HG03103 (cell line): ENCODE results near the gene CCDC106.

Experiments used
- ATAC-seq: cut with Tn5 transposase; IDR thresholded peaks from one replicate; pipeline ENCODE4 v1.9.1; 2021; ENCODE audit warnings: low read depth; ENCODE audit not compliant: unreplicated experiment

CCDC106 gene

DNA sequence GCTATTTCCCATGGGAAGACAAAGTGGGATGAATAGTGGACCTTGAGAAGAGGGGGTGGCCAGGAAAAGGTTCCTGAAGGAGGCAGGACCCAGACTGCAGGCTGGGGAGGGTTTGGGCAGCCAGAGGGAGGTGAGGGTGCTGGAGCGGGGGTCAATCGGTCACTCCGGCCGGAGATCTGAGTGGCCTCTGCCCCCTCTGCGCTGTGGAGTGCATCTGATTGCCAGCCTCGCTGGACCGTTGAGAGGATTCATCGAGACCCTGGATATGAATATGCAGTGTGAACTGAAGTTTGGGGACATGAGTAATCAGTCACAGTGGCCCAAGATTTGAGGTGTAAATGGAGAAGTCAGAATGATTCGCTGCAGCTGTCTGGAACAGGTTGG is 12.7 kb upstream of the CCDC106 start:
- no peak for ATAC-seq

DNA sequence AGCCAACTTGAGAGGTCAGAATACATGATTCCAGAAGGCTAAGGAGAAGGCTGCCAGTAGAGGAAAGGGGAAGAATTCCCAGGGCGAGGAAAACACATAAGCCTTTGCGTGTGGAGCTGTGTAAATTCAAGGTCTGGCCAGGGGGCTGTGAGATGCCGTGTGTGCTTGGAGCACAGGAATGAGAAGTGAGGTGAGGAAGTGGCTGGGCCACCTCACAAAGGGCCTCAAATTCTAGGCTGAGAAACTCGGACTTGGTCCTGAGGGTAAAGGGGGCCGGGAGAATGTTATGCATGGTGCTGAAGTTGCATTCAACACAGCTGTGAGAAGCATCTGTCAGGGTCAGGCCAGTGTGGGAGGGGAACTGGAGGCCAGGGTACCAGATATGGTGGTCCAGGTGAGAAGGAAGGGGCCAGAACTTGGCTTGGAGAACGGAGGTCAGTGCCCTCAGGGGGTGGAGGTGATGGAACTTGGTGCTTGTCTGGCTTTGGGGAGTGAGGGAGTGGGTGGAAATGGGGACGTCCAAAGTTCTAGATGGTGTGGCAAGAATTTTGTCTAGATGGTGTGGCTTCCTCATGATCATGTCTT is 12.1 kb upstream of the CCDC106 start:
- ATAC-seq, result no peak

DNA sequence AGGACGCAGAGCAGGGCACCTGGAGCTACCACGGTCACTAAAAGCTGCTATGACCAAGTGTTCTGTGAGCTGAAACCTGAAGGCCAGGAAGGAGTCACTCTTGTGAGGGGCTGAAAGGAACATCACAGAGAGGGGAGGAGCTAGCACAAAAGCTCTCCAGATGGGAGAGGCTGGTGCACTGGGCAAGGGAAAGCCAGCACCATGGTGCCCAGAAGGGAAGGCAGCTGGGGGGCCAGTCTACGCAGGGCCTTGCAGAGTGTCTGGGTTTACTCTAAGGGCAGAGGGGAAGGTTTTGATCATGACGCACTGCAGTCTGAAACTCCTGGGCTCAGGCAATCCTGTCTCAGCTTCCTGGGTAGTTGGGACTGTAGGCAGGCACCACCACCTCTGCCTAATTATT is 11.3 kb upstream of the CCDC106 start:
- ATAC-seq, result no peak

DNA sequence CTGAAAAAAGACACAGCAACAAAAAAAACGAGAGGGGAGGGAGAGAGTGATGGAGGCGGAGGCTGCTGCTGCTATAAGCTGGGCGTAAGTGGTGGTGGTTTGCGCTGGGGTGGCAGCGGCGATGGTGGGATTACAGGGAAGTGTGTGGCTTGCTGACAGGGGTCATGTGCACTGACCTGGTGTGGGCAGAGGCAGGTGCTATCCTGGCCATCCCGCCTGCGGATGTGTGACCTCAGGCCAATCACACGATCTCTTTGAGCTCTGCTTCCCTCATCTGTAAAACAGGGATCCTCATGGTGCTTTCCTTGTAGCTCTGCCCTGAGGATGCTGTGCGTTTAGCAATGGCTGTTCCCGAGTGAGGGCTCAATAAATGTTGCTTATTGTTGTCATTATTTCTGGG is 10.5 kb upstream of the CCDC106 start:
- no peak for ATAC-seq

DNA sequence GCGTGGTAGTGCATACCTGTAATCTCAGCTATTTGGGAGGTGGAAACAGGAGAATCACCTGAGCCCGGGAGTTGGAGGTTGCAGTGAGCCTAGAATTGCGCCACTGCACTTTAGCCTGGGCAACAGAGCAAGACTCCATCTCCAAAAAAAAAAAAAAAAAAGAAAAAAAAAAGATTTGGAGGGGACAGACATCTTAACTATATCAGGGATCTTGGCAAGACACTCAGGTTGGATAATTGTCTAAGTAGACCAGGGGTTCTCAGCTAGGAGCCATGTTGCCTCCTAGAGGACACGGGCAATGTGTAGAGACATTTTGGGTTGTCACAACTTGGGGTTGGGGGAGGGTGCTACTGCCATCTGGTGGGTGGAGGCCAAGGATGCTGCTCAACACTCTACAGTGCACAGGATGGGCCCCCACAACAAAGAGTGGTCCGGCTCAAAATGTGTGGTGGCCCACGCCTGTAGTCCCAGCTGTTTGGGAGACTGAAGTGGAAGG is 9.1 kb upstream of the CCDC106 start:
- ATAC-seq, result no peak

DNA sequence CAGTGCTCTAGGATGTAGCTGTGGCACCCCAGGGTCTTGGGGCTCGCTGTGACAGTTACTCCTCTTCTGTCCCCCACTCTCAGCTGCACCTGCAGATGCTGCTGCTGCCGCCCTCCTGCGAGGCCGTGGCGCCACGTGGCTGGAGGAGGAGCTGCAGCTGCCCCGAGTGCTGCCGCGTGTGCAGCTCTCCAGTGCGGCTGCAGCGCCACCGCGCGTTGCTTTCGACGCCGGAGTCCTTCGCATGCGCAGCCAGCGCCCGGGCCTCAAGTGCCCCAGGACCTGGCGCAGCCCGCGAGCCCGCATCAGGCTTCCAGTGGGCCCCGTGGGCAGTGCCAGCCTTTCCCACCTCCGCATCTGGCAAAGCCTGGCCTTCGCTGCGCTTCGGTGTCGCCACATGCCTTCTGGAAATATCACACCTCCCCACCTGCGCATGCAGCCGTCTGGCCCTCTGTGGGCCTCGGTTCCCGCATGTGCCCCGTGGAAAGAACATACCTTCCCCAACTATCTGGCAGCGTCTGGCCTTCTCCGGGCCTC is 7.9 kb upstream of the CCDC106 start:
- no peak for ATAC-seq

DNA sequence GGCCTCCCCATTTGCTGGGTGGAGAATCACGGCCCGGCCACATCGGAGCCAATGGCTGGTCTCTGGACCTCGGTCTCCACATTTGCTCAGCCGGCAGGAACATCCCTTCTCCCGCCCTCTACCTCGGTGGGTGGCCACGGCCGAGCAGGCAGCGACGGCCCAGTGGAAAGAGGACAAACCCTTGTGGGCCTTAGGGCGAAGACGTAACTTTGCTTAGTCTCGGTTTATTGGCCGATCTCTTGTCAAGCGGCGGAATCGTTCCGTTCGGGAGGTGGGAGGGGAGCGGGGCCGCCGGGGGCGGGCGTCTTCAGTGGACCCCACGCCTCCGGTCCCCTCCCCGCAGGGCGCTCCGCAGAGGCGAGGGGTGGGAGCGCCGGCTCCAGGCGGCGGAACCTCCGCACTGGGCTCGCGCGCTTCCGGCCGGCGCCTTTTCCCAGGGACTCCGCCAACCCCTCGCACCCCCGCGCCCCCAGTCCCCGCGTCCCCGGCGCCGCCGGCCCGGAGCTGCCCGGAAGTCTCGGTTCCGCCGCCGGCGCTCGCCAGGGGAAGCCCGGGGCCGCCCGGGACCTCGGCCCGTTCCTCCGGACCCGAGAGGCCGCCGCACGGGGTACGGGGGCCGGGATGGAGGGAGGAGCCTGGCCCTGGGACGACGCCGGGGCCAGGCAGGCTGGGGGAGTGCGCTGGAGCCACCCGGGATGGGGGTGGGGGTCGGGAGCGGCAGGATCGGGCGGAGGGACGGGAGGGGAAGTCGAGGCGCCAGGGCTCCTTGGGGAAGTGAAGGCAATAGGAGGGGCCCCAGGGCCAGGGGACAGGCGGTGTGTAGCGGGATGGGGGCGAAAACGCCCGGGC is 7.2 kb upstream of the CCDC106 start, which contains the start of gene ZNF580:
Gene ZNF580, plus strand, starts transcription at position 426 of the 849 bp plus-strand sequence. CDS start 1,507 bp downstream, outside the sequence.
- no peak for ATAC-seq

DNA sequence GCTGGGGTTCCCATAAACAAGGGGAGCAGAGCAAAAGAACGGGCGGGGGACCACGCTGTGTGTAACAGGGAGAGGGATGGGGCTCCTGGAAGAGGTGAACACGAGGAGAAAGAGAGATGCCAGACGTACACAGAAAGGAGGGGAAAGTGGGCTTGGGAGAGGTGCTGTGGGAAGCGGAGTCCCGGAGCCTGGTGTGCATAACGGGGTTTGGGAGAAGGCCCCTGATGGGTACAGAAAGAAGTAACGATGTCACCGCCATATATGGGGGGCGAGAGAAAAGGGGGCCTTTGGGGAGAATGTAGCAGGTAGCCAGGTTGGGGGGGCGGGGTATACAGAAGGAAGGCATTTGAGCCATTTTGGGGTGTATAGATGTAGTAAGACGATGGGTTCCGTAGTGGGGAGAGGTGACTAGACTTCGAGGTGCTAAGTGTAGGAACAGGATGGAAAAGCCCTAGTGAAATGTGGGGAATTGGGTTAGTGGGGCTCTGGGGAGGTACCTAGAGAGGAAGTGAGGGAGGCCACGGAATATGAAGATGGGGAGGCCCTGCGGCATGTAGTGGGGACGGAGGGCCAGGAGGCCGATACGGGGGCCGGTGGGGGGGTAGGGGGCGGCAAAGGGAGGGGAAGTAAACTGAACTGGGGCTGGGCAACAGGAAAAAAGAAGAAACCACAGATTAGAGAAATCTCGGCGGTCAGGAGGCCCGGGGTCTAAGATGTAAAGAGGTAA is 6.4 kb upstream of the CCDC106 start:
- ATAC-seq, result no peak

DNA sequence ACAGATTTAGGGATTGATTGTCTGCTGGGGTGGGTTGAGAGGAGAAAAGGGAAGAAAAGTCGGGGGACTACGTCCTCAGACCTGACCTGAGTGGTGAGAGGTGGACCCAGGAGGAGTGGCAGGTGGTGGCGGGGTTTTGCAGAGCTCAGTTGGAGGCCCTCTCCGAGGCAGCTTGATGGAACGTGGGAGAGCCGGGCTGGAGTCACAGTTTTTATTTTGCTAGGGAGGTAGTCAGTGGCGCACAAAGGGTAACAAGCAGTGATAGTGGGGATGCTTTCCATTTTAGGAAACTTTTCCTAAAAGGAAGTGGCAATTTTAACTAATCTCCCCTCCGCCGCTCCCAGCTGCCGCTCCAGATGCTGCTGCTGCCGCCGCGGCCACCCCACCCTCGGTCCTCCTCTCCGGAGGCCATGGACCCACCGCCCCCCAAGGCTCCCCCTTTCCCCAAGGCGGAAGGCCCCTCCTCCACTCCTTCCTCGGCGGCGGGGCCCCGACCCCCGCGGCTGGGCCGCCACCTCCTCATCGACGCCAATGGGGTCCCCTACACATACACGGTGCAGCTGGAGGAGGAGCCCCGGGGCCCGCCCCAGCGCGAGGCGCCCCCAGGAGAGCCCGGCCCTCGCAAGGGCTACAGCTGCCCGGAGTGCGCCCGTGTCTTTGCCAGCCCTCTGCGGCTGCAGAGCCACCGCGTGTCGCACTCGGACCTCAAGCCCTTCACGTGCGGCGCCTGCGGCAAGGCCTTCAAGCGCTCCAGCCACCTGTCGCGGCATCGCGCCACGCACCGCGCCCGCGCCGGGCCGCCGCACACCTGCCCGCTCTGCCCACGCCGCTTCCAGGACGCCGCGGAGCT is 5.6 kb upstream of the CCDC106 start:
- no peak for ATAC-seq

DNA sequence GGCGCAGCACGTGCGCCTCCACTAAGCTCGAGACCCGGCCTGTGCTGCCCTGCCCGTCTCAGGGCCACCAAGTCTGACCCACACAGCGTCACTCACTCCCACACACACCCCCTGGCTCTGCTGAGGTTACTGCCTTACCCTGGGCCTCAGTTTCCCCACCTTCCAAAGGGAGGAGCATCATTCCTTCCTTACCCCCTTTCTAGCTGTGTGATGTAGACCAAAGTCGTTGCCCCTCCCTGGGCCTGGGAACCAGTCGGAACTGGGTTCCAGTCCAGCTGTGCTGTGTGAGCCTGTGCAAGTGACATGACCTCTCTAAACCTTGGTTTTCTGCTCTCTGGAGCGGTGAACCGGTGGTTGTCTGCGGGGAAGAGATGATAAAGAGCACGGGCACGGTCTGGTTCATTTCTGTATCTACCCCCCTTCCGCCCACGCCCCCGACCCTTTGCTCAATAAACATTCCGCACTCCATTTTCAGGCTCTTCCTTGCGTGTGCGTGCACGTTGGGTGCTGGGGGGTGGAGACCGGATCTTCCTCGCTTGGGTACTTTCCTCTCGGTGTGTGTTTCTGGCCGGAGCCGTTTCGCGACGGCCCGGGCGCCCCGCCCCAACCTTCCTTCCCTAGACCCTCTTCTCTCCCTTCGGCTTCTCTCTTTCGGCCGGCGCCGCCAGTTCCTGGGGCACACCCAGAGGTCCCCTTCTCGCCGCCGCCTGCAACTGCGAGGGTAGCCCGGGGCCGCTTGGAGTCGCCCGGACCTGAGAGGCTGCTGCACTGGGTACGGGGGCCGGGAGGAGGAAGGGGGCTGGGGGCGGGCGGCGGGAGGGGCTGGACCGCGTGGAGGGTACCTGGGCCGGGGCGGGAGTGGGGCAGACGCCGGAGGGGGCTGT is 4.8 kb upstream of the CCDC106 start, which contains the start of gene ZNF581:
Gene ZNF581, plus strand, starts transcription at position 647 of the 884 bp plus-strand sequence. CDS start 923 bp downstream, outside the sequence.
- ATAC-seq, result no peak

DNA sequence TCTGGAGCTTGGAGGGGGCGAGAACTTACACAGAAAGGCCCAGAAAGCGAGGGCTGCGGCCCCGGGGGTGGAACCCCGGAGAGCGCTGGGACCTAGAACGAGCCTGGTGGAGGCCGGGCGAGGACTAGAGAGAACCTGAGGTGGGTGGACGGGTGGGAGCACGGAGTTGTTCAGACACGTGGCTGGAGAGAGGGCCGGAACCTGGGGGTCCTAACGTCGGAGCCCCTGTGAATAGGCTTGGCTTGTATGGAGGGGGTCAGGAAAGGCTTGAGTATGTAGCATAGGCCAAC is 4.2 kb upstream of the CCDC106 start:
- no peak for ATAC-seq

DNA sequence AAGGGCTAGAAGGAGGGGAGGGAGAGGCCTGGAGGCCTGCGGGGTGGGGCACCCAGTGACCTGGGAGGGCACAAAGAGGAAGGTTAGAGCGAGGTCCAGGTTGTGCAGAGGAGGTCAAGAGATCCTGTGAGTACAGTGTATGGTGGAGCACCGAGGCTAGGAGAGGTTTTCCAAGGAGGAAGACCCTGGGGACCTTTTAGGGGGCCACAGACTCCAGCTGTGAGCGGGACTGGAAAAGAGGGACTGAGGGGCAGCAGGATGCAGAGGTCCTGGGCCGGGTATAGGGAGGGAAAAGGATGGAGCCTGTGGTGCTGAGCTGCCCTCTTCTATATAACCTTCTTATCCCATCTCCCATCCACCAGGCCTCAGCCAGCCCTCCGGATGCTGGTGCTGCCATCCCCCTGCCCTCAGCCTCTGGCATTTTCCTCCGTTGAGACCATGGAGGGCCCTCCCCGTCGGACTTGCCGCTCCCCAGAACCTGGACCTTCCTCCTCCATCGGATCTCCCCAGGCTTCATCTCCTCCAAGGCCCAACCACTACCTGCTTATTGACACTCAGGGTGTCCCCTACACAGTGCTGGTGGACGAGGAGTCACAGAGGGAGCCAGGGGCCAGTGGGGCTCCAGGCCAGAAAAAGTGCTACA is 3.7 kb upstream of the CCDC106 start:
- no peak for ATAC-seq

DNA sequence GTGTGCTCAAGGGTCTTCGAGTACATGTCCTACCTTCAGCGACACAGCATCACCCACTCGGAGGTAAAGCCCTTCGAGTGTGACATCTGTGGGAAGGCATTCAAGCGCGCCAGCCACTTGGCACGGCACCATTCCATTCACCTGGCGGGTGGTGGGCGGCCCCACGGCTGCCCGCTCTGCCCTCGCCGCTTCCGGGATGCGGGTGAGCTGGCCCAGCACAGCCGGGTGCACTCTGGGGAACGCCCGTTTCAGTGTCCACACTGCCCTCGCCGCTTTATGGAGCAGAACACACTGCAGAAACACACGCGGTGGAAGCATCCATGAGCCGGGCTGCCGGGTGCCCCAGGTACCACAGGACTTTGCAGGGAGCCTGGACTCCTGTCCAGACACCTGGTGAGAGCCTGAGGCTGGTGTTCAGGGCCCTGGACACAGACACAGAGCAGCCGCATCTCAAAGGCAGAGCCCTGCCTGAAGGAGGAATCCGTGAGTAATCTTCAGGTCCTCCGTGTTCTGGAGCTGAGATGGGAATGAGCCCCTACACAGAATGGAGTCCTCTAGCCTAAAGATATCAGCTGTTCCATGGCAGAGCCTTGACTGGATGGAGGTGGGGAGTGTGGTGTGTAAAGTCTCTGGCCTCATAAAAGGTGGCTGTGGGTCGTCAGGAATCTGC is 3.0 kb upstream of the CCDC106 start:
- no peak for ATAC-seq

DNA sequence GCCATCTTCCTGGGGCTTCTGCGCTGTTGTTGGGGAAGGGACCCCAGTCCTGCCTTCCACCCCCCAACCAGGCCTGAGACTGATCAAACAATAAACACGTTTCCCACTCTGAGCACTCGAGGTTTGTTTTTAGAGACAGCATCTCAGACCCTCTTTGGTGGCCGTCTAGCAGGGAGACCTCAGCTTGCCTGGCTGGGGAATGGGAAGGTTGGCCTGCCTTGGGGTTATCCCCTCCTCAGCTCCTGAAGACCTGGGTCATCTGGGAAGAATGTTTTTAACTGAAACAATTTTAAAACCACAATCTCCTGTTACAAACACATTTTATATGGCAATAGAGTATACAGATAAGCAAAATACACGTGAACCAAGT is 2.5 kb upstream of the CCDC106 start:
- ATAC-seq, result no peak

DNA sequence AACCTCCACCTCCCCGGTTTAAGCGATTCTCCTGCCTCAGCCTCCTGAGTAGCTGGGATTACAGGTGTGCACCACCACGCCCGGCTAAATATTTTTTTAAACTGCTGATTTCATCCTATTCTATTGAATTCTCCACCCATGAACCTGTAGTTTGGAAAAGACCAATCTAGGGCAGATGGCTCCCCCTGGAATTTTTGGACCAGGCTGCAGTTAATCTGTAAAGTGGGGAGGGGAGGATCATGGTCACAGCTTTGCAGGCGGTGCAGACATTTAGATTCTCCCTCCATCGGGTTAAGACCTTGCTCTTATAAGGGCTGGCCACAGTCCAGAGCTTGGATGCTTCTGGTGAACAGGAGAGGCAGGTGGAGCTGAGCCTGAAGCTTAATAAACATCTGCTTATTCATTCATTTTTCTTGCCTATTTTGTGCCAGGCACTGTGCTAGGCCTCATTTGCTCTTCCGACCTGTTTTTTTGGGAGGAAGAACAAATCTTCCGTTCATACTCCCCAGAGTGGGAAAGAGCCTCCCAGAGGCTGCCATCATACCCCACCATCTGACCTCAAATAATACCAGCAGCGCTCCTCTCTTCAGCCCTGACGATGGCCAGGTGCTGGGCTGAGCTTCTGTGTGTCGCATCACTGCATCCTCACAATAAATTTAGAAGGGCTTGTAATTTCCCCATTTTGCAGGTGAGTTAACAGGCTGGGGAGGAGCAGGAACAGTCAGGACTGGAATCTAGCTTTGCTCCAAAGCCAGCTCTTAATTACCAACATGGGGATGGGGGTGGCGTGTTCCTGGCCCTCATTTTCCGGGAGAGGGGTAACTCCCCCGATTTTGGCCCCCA is 902 bp upstream of the CCDC106 start:
- no peak for ATAC-seq

DNA sequence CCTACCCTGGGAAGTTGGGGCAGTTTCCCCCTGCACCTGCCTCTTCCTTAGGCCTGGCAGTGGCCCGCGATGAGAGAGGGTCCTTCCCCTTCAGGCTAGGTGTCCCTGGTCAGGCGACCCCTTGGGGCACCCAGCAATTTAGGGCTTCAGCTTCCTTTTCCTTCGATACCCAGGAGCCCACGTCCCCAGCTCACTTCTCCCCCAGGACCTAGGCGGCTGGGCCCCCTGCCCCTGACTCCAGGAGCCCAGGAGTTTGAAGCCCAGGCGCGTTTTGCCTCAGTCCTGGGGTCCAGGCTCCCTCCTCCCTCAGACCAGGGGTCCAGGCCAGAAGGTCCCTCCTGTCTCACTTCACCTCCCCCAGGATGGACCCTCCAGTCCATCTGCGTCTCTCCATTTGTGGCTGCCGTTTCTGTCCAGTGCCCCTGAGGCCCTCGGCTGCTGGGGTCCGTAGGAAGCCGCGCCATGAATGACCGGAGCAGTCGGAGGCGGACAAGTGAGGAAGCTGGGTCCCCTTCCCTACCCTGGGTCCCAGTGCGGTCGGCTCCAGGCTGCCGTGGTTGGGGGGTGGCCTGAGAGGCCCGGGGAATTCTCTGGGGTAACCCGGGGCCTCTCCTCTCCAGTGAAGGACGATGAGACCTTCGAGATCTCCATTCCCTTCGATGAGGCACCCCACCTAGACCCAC is 714 bp downstream of the CCDC106 start:
- no peak for ATAC-seq
